Activated B cell treated with CpG ODN at 0.5 μM for 24 hours (primary cell): ENCODE data around the gene GPC2. TPM values are rescaled to one million over a fixed set of nuclear protein-coding genes. Genes with fewer than 3 reads are reported as not detected.

Experiments
- ATAC-seq: fragments of 200-7000 bp; cut with Tn5 transposase; one replicate; pipeline ENCODE4 v1.10.0; 2021; ENCODE audit warnings: low read depth, mild to moderate bottlenecking, moderate library complexity
- CTCF ChIA-PET: fragments of 350-600 bp; sonication (Branson Sonifier 250); formaldehyde crosslinking; loops from one replicate; lab custom pipeline; 2021; ENCODE audit warnings: antibody characterized with exemption; lab: Charles Lee
- POLR2A ChIA-PET: fragments of 350-600 bp; sonication (Branson Sonifier 250); formaldehyde crosslinking; loops from one replicate; lab custom pipeline; 2021; ENCODE audit warnings: antibody characterized with exemption; lab: Charles Lee
- DNase-seq: peaks from one replicate; pipeline ENCODE4 v3.0.0; 2022
- H3K27ac Mint-ChIP-seq: one replicate; pipeline ENCODE4 v1.8.0; 2020; ENCODE audit warnings: mixed read lengths
- H3K27me3 Mint-ChIP-seq: one replicate; pipeline ENCODE4 v1.8.0; 2021; ENCODE audit warnings: mixed read lengths
- H3K36me3 Mint-ChIP-seq: one replicate; pipeline ENCODE4 v1.8.0; 2021; ENCODE audit warnings: low read depth, mixed read lengths
- H3K4me1 Mint-ChIP-seq: one replicate; pipeline ENCODE4 v1.8.0; 2021; ENCODE audit warnings: mixed read lengths
- H3K4me3 Mint-ChIP-seq: one replicate; pipeline ENCODE4 v1.8.0; 2020; ENCODE audit warnings: mild to moderate bottlenecking, mixed read lengths
- H3K9me3 Mint-ChIP-seq: one replicate; pipeline ENCODE4 v1.8.0; 2020; ENCODE audit warnings: mixed read lengths
- CTCF ChIP-seq: fragments of 200-600 bp; IDR thresholded peaks from one replicate; pipeline ENCODE4 v1.8.0; 2022; ENCODE audit warnings: antibody characterized with exemption, mild to moderate bottlenecking
- intact Hi-C: fragments of 100-400 bp; cut with micrococcal nuclease; formaldehyde crosslinking; loops from one replicate; pipeline ENCODE4 v1.15.1; 2024
- total RNA-seq: library from RNA; stranded (reverse); gene quantifications from 2 replicates; pipeline ENCODE4 v1.2.3, GENCODE V29; 2022

Gene GPC2
- total RNA-seq, 1 donor from 2014 or later, result 5.0 TPM

DNA sequence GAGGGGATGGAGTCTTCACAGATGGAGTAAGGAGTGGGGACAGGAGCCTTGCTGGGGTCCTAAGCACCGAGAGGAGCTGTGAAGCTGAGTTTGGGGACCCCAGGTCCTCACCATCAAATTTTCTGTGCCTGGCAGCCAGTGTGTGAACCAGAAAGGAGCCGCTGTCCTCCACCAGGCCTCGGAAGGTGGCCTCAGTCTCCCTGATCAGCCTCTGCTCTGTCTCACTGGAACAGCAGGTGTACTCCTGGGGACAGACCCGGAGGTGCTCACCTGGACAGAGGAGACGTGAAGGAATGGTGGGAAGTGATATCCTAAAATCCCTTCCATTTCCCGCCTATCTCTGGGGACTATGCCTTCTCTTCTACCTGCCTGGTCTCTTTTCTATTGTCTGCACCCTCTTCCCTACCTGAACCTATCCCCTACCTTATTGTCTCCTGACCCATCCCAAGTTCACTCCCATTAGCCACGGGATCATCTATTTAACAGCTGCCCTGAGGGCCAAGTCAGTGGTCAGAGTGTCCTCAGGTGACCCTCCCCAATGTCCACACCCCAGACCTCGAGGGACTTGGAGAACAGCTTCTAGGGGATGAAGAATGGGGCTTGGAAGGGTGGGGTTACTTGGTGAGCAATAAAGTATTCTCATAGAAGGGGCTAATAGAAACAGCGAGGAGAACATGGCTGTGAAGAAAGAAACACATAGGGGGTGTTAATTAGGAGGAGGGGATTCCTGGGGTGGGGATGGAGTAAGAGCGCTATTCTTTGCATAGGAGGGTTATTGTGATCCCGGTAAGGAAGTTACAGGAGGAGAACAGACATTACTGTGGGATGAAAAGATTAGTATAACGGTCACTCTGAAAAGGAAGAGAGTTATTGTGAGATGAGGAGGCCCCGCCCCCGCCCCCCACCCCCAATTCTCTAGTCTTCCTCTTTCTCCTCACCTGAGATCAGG is 811 bp downstream of the GPC2 start:
- H3K27me3 Mint-ChIP-seq, result peaks cover 7% of the 10 kb centered on the region
- no peak for TF ChIP-seq CTCF
- H3K27ac Mint-ChIP-seq, result peak overlapping the region; percentile 41
- no peak for ATAC-seq
- ChIA-PET POLR2A (interaction anchor here (0.5 to 3.7 kb wide), 15 partner anchors 8 to 253 kb away, joined by 3 to 31 read pairs (median 5); partner anchors contain the start of genes GAL3ST4, LAMTOR4, MBLAC1 and MEPCE), CTCF (interaction anchor here (0.9 to 1.7 kb wide), 2 partner anchors 14 to 44 kb away, joined by 3 to 6 read pairs; no protein-coding TSS in a partner anchor)
- H3K36me3 Mint-ChIP-seq, result no peaks in the 10 kb centered on the region
- H3K9me3 Mint-ChIP-seq, result no peaks in the 10 kb centered on the region
- intact Hi-C loops, result loop anchor here (1.0 to 5.0 kb wide), 5 partner anchors 14 to 49 kb away; partner anchors contain the start of genes LAMTOR4 and TRAPPC14
- DNase-seq, result no peak
- H3K4me3 Mint-ChIP-seq, result peak overlapping the region; percentile 84
- peaks cover 24% of the 10 kb centered on the region for H3K4me1 Mint-ChIP-seq

GRCh38 chr7:100175296-100175935 is 1.8 kb downstream of the GPC2 start:
- Mint-ChIP-seq H3K4me1 (peaks cover 24% of the 10 kb centered on the region), H3K27me3 (peaks cover 12% of the 10 kb centered on the region), H3K4me3 (peak overlapping the region; percentile 60), H3K9me3 (no peaks in the 10 kb centered on the region), H3K27ac (no peak overlapping the region), H3K36me3 (no peaks in the 10 kb centered on the region)
- CTCF ChIA-PET, result interaction anchor here (0.7 kb wide), 1 partner anchor 14 kb away, joined by 3 read pairs; no protein-coding TSS in a partner anchor
- no peak for TF ChIP-seq CTCF
- ATAC-seq, result no peak
- POLR2A ChIA-PET, result interaction anchor here (0.6 to 1.1 kb wide), 3 partner anchors 17 to 254 kb away, joined by 3 to 5 read pairs (median 4); partner anchors contain the start of genes TRAPPC14 and ZCWPW1
- no peak for DNase-seq
- intact Hi-C loops, result loop anchor here (5.0 kb wide), 1 partner anchor 37 kb away; no protein-coding TSS in a partner anchor

DNA sequence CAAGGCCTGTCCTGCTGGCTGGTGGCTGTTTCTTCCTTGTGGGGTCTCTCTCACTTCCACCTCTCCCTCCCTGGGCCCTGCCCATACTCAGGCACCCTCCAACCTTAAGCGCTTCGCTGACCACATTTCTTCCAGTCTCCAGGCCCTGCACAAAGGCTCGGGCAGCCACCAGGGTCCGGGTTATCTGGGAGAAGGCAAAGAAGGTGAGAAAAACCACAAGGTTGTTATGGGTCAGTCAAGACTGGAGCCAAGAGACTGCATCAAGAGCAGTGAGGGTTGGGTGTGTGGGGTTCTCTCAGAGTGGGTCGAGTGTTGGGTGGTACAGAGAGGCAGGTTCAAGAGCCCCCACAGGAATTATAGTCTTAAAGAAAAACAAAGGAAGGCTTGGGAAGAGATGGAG is 2.6 kb downstream of the GPC2 start:
- ChIA-PET POLR2A (no interaction called here), CTCF (no interaction called here)
- Mint-ChIP-seq H3K27ac (no peak overlapping the region), H3K9me3 (no peaks in the 10 kb centered on the region), H3K4me1 (peaks cover 24% of the 10 kb centered on the region), H3K27me3 (peaks cover 14% of the 10 kb centered on the region), H3K4me3 (no peak overlapping the region), H3K36me3 (no peaks in the 10 kb centered on the region)
- ATAC-seq (no peak), DNase-seq (no peak)
- intact Hi-C loops, result no loop called here
- TF ChIP-seq CTCF, result no peak

- ATAC-seq (no peak), DNase-seq (no peak)
- POLR2A ChIA-PET, result no interaction called here
- Mint-ChIP-seq H3K9me3 (no peaks in the 10 kb centered on the region), H3K36me3 (no peaks in the 10 kb centered on the region), H3K27ac (no peak overlapping the region), H3K27me3 (peaks cover 16% of the 10 kb centered on the region), H3K4me1 (peaks cover 26% of the 10 kb centered on the region), H3K4me3 (no peak overlapping the region)
- TF ChIP-seq CTCF, result no peak
- CTCF ChIA-PET, result no interaction called here
- intact Hi-C loops, result no loop called here
Measured at GRCh38 chr7:100173806-100174495, 3.2 kb downstream of the GPC2 start.
